GM12875 (cell line): ENCODE measurements around the gene RAB29.
A peak's percentile ranks its signal among the peaks of the same experiment; 100 is the strongest.

Source experiments
- H3K4me3 ChIP-seq: one replicate; pipeline ENCODE4 v1.5.1; 2011; ENCODE audit warnings: low read depth, low read length, control low read depth
- CTCF ChIP-seq: IDR thresholded peaks from 2 replicates; pipeline ENCODE4 v1.5.1; 2011; ENCODE audit warnings: low read depth, mild to moderate bottlenecking, control low read depth, inconsistent platforms, low read length, moderate library complexity, borderline replicate concordance; ENCODE audit not compliant: insufficient read depth

RAB29 gene

GRCh38 chr1:205797168-205797567 lies 21.9 kb upstream of the RAB29 start:
- TF ChIP-seq CTCF, result no peak
- H3K4me3 ChIP-seq, result no peak overlapping the region

DNA sequence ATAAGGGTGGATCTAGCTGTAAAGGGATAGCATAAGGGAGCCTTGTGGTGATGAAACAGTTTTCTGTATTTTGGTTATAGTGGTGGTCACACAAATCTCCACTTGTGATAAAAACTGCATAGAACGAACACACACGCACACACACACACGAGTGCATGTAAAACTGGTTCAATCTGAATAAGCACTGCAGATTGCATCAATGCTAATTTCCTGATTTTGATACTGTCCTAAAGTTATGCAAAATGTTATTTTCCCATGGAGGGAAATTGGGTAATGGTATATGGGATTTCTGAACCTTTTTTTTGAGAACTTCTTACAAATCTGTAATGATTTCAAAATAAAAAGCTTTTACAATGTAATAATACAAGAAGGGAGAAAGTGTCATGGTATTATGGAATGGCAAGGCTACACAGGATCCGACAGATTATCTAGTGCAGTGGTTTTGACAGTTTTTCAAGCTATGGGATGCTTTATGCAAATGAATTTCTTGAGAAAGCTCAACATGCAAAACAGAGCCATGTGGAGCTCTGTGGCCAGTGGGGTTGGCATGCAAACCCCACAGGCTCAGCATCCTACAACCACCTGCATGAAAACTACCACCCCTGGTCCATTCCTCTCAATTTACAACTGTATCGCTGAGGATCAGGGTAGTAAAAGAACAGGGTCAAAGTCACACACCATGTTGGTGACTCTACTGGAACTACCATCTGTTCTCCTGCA lies 18.9 kb upstream of the RAB29 start:
- no peak overlapping the region for H3K4me3 ChIP-seq
- TF ChIP-seq CTCF, result no peak

GRCh38 chr1:205792961-205793673 lies 17.8 kb upstream of the RAB29 start:
- TF ChIP-seq CTCF, result no peak
- H3K4me3 ChIP-seq, result no peak overlapping the region

DNA sequence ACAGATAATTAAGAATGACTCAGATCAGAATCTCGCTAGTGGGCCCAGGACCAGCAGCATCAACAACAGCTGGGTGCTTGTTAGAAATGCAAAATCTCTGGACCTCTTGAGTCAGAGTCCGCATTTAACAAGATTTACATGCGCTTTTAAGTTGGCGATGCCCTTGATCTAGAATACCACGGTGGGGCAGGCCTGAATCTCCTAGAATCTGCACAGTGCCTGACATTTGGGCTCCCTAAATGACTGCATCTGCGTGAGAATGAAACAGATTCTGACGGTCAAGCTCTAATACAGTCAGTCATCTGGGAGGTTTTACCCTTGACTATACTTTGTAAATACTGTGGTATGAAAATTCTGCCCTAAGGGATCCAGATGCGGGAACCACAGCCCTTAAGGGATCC lies 17.2 kb upstream of the RAB29 start:
- no peak for TF ChIP-seq CTCF
- H3K4me3 ChIP-seq, result no peak overlapping the region

- TF ChIP-seq CTCF, result peak; percentile 96
- no peak overlapping the region for H3K4me3 ChIP-seq
Observed at GRCh38 chr1:205791568-205792180, 16.4 kb upstream of the RAB29 start.

- no peak for TF ChIP-seq CTCF
- no peak overlapping the region for H3K4me3 ChIP-seq
Observed at GRCh38 chr1:205787287-205787916, 12.1 kb upstream of the RAB29 start.
